HG03039 (cell line): ENCODE results near the gene ARHGEF19.

Experiments
- ATAC-seq: cut with Tn5 transposase; IDR thresholded peaks from one replicate; pipeline ENCODE4 v1.9.1; 2021; ENCODE audit warnings: mild to moderate bottlenecking, moderate library complexity; ENCODE audit not compliant: unreplicated experiment

The ARHGEF19 gene

GRCh38 chr1:16244650-16245285 is 32.3 kb upstream of the ARHGEF19 start:
- ATAC-seq: no peak

GRCh38 chr1:16243936-16244649 is 31.6 kb upstream of the ARHGEF19 start:
- no peak for ATAC-seq

- no peak for ATAC-seq
Measured at GRCh38 chr1:16243215-16243610, 30.8 kb upstream of the ARHGEF19 start.

- no peak for ATAC-seq
Measured at GRCh38 chr1:16242556-16243214, 30.2 kb upstream of the ARHGEF19 start.

GRCh38 chr1:16241221-16241708 is 28.8 kb upstream of the ARHGEF19 start:
- no peak for ATAC-seq

- no peak for ATAC-seq
Measured at GRCh38 chr1:16239972-16240491, 27.6 kb upstream of the ARHGEF19 start.

- no peak for ATAC-seq
Measured at GRCh38 chr1:16237343-16237830, 24.9 kb upstream of the ARHGEF19 start.

GRCh38 chr1:16236511-16237342 is 24.3 kb upstream of the ARHGEF19 start, which contains the start of gene CPLANE2:
Gene CPLANE2, minus strand, starts transcription at chr1:16237183. Its CDS starts 441 bp downstream, at chr1:16236742.
- ATAC-seq: peak; percentile 76

GRCh38 chr1:16235944-16236510 is 23.6 kb upstream of the ARHGEF19 start:
- peak; percentile 39 for ATAC-seq

GRCh38 chr1:16235347-16235746 is 22.9 kb upstream of the ARHGEF19 start:
- no peak for ATAC-seq

GRCh38 chr1:16233431-16233830 is 21.0 kb upstream of the ARHGEF19 start:
- no peak for ATAC-seq

GRCh38 chr1:16232316-16232710 is 19.9 kb upstream of the ARHGEF19 start:
- no peak for ATAC-seq

- ATAC-seq: no peak
Measured at GRCh38 chr1:16231331-16232315, 19.2 kb upstream of the ARHGEF19 start.

GRCh38 chr1:16230744-16231143 is 18.3 kb upstream of the ARHGEF19 start:
- ATAC-seq: no peak

GRCh38 chr1:16229976-16230740 is 17.7 kb upstream of the ARHGEF19 start:
- ATAC-seq: no peak

GRCh38 chr1:16226490-16227179 is 14.2 kb upstream of the ARHGEF19 start:
- ATAC-seq: no peak

GRCh38 chr1:16226129-16226489 is 13.7 kb upstream of the ARHGEF19 start:
- ATAC-seq: no peak

GRCh38 chr1:16224472-16224871 is 12.0 kb upstream of the ARHGEF19 start:
- no peak for ATAC-seq
